ENCODE measurements around the gene ACTL7A. TPM values are rescaled to one million over a fixed set of nuclear protein-coding genes. Genes with fewer than 3 reads are reported as not detected.
"Not testable (repeated sequence)": the region's sequence is repeated elsewhere in the genome, so short reads cannot be mapped to it uniquely, and the experiment has no call there.

ACTL7A gene
- total RNA-seq, 4 donors from 2014 or later: 0.67 TPM; not detected in 3

- Histone ChIP-seq H3K27ac (no peak overlapping the region), H3K4me3 (replicated peaks in 1 of 3) (no peak overlapping the region), H3K27me3 (no peaks in the 10 kb centered on the region), H3K36me3 (peaks cover 53 to 55% of the 10 kb centered on the region in 2 donors), H3K4me1 (no peaks in the 10 kb centered on the region), H3K9me3 (no peaks in the 10 kb centered on the region)
- intact Hi-C loops (cut with DNase I): no loop called here
- WGBS, 2 donors: 95 to 96% methylated on average over 2 of the region's 2 CpGs
- no peak for DNase-seq
- TF ChIP-seq CTCF (IDR thresholded peaks at IDR 0.05) (no peak), POLR2A (IDR thresholded peaks at IDR 0.05) (no peak)
Measured at GRCh38 chr9:108897324-108898096, 35.4 kb downstream of the ACTL7A start.

- WGBS, 2 donors: 96% methylated on average over 8 of the region's 8 CpGs
- H3K27ac ChIP-seq; DNase-seq; intact Hi-C loops (cut with DNase I); H3K4me3 ChIP-seq (replicated peaks in 1 of 3); H3K9me3 ChIP-seq; H3K27me3 ChIP-seq; H3K4me1 ChIP-seq: not testable (repeated sequence)
- H3K36me3 ChIP-seq: peaks cover 46 to 50% of the 10 kb centered on the region in 2 donors
Measured at GRCh38 chr9:108899023-108899695, 37.1 kb downstream of the ACTL7A start.

GRCh38 chr9:108900176-108900575 lies 38.1 kb downstream of the ACTL7A start:
- DNase-seq: no peak
- H3K36me3 ChIP-seq: peaks cover 42 to 49% of the 10 kb centered on the region in 2 donors
- H3K4me3 ChIP-seq (replicated peaks in 1 of 3): no peak overlapping the region
- no peaks in the 10 kb centered on the region for H3K27me3 ChIP-seq
- TF ChIP-seq CTCF (IDR thresholded peaks at IDR 0.05): no peak
- TF ChIP-seq POLR2A (IDR thresholded peaks at IDR 0.05): no peak
- H3K9me3 ChIP-seq: no peaks in the 10 kb centered on the region
- no peak overlapping the region for H3K27ac ChIP-seq
- WGBS, 2 donors: 89 to 90% methylated on average over 5 of the region's 5 CpGs
- intact Hi-C loops (cut with DNase I): no loop called here
- H3K4me1 ChIP-seq: no peaks in the 10 kb centered on the region

- Histone ChIP-seq H3K4me1 (no peaks in the 10 kb centered on the region), H3K27ac (no peak overlapping the region), H3K4me3 (replicated peaks in 1 of 3) (no peak overlapping the region), H3K36me3 (peaks cover 40 to 48% of the 10 kb centered on the region in 2 donors), H3K9me3 (no peaks in the 10 kb centered on the region), H3K27me3 (no peaks in the 10 kb centered on the region)
- intact Hi-C loops (cut with DNase I): no loop called here
- no peak for DNase-seq
- TF ChIP-seq POLR2A (IDR thresholded peaks at IDR 0.05) (no peak), CTCF (IDR thresholded peaks at IDR 0.05) (no peak)
- WGBS, 2 donors: 94 to 97% methylated on average over 2 of the region's 2 CpGs
Measured at GRCh38 chr9:108903420-108904103, 41.5 kb downstream of the ACTL7A start.

- H3K27me3 ChIP-seq: no peaks in the 10 kb centered on the region
- peaks cover 39 to 44% of the 10 kb centered on the region in 2 donors for H3K36me3 ChIP-seq
- WGBS, 2 donors: 52 to 65% methylated on average over 3 of the region's 3 CpGs
- DNase-seq: peak; percentile 55 to 65
- no peaks in the 10 kb centered on the region for H3K9me3 ChIP-seq
- intact Hi-C loops (cut with DNase I): no loop called here
- no peak for TF ChIP-seq POLR2A (IDR thresholded peaks at IDR 0.05)
- no peak for TF ChIP-seq CTCF (IDR thresholded peaks at IDR 0.05)
- no peak overlapping the region for H3K27ac ChIP-seq
- no peaks in the 10 kb centered on the region for H3K4me1 ChIP-seq
- H3K4me3 ChIP-seq (replicated peaks in 1 of 3): no peak overlapping the region
Measured at GRCh38 chr9:108904161-108904560, 42.1 kb downstream of the ACTL7A start.

Measured in thyroid gland (tissue), 4 donors.